Glomerular endothelial cell (primary cell): ENCODE data around the gene MAOB. TPM values are rescaled to one million over a fixed set of nuclear protein-coding genes. Genes with fewer than 3 reads are reported as not detected.
"Not testable (repeated sequence)": the region's sequence is repeated elsewhere in the genome, so short reads cannot be mapped to it uniquely, and the experiment has no call there.

Source experiments
- DNase-seq: peaks from one replicate; pipeline ENCODE4 v3.0.0-alpha.2; 2011; ENCODE audit warnings: low read depth, low spot score; ENCODE audit errors: extremely low read depth
- total RNA-seq: library from RNA; depleted of rRNA; stranded (reverse); fragments of >200 nt; gene quantifications from 2 replicates; pipeline ENCODE4 v1.2.3, GENCODE V29; 2015

MAOB gene
- 0.12 and 0.19 TPM in 2 replicates for total RNA-seq

GRCh38 chrX:43882294-43882681 lies at the start of gene MAOB:
Gene MAOB (minus strand): TSS chrX:43882450. CDS start chrX:43882299, 151 bp downstream.
- DNase-seq, result no peak

DNA sequence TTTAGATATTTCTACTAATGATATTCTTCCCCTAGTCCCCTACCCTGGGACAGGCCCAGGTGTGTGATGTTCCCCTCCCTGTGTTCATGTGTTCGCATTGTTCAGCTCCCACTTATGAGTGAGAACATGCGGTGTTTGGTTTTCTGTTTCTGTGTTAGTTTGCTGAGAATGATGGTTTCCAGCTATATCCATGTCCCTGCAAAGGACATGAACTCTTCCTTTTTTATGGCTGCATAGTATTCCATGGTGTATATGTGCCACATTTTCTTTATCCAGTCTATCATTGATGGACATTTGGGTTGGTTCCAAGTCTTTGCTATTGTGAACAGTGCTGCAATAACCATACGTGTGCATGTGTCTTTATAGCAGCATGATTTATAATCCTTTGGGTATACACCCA lies 39.8 kb upstream of the MAOB start:
- DNase-seq, result not testable (repeated sequence)

DNA sequence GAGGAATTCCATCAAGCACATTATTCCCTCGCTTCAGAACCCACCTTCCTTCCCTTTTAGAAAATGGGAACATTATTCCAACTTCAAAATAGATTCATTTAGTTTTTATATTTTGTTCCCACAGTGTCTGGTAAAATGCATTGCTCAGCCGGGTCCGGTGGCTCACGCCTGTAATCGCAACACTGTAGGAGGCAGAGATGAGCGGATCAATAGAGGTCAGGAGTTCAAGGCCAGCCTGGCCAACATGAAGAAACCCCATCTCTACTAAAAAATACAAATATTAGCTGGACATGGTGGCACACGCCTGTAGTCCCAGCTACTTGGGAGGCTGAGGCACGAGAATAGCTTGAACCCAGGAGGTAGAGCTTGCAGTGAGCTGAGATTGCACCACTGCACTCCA lies 28.5 kb upstream of the MAOB start:
- DNase-seq, result not testable (repeated sequence)

GRCh38 chrX:43910012-43910411 lies 27.8 kb upstream of the MAOB start:
- DNase-seq, result no peak

DNA sequence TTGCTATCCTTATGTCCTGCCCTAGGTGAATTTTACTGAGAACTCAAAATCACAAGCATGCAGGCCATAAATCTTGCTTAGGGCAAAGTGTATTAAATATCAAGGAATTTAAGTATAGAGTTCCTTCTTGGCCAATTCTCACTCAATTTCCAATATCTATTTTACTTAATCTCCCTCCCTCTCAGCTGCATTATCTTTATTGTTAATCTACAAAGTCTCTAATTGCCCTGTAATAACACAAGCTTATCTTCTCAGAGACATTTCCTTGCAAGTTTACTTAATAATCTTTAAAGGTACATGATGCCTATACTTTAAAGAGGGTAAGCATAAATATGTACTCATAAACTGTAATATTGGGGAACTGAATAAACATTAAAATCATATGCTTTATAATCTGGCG lies 26.9 kb upstream of the MAOB start:
- DNase-seq, result no peak

DNA sequence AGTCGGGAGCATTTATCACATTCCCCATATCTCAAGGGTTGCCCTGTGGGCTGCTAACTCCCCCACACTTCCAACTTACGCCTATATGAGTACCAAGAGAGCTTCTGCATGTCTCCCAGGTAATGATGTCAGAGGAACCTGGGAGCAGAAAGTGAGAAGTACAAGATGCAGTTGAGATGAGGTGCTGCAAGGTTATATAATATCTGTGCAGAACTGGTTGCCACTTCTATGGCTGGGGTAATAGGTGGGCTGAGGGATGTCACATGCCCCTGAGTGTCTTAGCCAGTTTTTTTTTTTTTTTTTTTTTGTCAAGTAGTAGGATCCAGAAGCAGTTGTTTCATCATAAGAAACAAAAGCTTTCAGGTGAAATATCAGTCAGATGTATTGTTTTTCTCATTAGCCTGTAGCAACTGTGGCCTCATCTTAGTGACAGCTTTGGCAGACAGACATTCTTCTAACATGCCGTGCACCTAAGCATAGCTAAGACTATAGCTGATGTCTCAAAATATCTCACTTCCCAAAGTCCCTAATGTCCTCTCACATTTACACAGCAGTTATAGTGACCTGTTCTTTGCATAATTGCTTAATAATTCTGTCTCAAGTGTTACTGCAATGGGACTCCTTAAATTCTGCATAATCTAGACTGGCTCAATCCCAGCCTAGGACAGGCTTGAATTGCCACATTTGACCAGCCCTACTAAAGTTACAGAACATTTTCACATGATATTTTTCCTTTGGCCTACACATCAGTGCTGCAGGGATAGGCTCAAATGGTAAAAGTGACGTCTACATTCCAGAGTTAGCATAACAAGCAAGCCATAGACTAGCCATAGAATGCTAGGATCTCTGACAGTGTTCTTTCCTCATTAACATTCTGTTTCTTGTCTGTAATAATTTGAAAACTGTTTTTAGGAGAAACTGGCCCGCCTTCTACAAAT lies 17.9 kb upstream of the MAOB start:
- no peak for DNase-seq

DNA sequence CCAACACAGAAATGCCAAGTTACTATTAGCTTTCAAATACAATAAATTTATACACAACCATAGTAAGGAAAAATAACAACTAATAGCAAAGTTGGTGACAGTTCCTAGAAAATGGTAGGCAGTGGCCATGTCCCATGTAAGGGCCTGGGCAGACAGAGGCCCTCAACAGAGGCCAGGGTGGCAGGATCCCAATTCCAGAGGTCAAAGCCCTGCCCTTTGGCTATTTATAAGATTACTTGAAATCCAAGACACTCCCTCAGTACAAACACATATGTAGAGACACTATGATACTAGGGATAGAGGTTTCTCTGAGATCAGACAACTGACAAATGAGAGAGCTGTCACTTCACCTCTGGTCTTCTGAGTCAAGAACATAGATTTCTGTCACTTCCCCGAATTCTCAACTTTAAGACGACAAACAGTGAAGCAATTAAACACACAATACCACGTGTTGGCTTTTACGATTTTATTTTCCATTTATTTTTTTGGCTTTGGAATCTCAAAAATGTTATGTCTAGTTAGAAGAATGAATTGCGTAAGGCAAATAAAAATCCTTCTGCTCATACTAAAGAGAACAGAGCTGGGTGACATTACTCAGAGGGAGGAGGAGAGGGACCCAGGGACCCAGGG lies 16.3 kb upstream of the MAOB start:
- no peak for DNase-seq

DNA sequence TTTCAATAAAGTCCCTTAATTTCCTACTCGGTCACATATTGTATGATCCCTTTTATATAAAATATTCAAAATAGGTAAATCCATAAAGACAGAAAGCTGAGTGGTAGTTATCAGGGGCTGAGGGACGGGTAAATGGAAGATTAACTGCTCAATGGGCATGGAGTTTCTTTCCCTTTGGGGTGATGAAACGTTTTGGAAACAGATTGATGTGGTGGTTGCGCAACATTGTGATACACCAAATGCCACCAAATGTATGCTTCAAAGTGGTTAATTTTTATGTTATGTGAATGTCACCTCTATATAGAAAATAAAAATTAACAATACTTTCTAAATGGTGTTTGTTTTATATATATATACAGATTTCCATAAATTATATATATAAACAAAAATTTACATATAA lies 15.0 kb upstream of the MAOB start:
- DNase-seq, result no peak

- no peak for DNase-seq
Measured at GRCh38 chrX:43892336-43892870, 10.2 kb upstream of the MAOB start.

GRCh38 chrX:43885617-43886016 lies 3.4 kb upstream of the MAOB start:
- DNase-seq, result no peak

- no peak for DNase-seq
Measured at GRCh38 chrX:43881410-43882293, 598 bp downstream of the MAOB start.

GRCh38 chrX:43880425-43880824 lies 1.8 kb downstream of the MAOB start:
- DNase-seq, result no peak

GRCh38 chrX:43878906-43879526 lies 3.2 kb downstream of the MAOB start:
- DNase-seq, result no peak

DNA sequence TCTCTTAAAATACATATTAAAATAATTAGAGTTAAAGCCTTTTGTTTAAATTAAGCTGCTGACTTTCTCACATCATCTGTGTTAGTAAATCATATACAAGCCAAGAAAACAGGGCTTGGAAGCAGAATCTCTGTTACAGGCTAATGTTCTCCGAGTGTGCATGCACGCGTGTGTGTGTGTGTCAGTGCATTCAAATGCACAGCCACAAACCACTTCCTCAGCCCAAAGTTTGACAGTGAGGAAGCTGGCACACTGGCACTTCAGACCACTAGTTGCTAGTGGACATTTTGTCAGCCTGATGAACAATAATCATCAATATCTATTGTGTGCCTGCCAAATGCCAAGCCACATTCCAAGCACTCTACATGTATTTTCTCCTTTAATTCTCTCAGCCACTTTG lies 5.6 kb downstream of the MAOB start:
- no peak for DNase-seq

- no peak for DNase-seq
Measured at GRCh38 chrX:43870758-43871419, 11.4 kb downstream of the MAOB start.

DNA sequence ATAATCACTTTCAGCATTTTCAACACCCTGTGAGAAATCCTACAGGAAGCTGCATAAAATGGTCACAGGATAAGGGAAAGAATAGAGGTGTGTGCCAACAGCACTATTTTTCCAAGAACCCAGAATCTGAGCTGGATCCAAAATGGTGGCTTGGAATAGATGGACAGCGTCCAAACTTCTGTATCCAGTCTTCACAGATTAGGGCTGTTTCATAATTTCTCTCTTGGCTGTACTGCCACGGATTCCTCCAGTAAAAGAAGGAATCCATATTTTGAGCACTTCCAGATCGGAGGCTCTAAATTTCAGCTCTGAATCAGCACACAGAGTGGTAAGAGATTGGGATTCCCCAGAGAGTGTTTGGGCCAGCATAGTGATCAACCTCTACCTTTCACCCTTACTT lies 12.2 kb downstream of the MAOB start:
- no peak for DNase-seq

DNA sequence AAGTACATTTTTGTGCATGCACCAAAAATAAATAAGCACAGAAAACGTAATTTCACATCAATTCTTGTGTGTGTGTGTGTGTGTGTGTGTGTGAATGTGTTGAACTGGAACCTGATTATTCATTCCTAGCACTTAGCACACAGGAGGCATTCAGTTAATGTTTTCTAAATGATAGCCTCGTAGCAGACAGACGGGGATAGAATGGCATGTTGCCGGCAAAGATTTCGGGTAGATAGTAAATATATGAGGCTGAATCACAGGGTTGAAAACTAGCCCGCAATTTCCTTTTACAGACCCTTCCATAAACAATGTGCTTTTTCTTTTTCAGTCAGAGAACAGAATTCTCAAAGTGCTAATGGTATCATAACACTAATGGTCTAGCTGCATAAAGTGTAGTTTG lies 13.5 kb downstream of the MAOB start:
- DNase-seq, result no peak

DNA sequence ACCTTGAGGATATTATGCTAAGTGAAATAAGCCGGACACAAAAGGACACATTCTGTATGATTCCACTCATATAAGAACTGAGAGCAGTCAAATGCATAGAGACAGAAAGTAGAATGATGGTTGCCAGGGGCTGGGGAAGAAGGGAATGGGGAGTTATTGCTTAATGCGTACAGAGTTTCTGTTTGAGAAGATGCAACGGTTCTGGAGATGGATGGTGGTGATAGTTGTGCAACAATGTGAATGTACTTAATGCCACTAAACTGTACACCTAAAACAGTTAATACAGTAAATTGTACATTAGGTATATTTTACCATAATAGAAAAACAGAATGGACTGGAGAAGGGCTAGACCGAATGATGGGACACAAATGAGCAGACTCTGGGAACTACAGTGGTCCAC lies 15.8 kb downstream of the MAOB start:
- DNase-seq, result no peak

GRCh38 chrX:43865791-43866190 lies 16.5 kb downstream of the MAOB start:
- no peak for DNase-seq

DNA sequence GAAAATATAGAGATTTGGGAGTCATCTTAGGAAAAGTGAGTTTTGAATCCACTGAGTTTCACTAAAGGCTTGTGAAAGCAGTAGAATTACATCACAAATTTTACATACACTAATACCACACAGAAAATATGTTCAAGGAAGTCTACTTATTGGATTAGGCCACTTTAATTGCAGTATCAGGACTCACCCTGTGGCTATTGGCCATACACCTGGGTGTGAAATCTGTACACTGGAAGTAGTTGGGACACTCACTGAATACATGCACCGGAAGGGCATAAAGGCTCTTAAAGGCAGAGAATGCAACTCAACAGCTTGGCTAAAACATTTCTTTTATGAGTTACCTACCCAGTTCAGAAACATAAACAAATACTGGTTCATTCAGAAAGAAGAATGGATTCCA lies 19.8 kb downstream of the MAOB start:
- DNase-seq, result no peak
